22Rv1 (cell line): ENCODE measurements around the gene NRCAM.

Experiments
- ZFX ChIP-seq: fragments of 450-650 bp; IDR thresholded peaks from 2 replicates; pipeline ENCODE4 v1.6.1; 2017; ENCODE audit warnings: antibody characterized with exemption, borderline replicate concordance
- TF ChIP-seq, protein P1 (sequence below): fragments of 450-650 bp; IDR thresholded peaks from 2 replicates; pipeline ENCODE4 v1.5.1; 2017; ENCODE audit warnings: mild to moderate bottlenecking

DNA sequence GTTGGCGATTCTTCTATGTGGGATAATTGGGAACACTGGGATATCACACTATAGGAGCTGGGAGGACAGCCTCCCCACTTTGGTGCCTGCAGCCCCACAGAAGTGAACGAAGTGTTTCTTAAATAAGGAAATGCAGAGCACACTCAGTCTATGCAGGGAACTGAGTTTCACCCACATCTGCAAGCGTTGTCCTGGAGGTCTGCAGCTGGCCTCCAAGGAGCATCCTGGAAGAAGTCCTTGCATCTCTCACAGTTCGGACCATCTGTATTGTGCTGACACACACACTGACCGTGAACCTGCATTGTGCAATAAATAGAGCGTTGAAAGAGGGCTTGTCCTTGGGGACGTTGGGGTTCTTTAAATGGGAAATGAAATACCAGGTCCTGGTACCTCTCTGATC, 351.9 kb downstream of the NRCAM start:
- TF ChIP-seq, protein P1, sequence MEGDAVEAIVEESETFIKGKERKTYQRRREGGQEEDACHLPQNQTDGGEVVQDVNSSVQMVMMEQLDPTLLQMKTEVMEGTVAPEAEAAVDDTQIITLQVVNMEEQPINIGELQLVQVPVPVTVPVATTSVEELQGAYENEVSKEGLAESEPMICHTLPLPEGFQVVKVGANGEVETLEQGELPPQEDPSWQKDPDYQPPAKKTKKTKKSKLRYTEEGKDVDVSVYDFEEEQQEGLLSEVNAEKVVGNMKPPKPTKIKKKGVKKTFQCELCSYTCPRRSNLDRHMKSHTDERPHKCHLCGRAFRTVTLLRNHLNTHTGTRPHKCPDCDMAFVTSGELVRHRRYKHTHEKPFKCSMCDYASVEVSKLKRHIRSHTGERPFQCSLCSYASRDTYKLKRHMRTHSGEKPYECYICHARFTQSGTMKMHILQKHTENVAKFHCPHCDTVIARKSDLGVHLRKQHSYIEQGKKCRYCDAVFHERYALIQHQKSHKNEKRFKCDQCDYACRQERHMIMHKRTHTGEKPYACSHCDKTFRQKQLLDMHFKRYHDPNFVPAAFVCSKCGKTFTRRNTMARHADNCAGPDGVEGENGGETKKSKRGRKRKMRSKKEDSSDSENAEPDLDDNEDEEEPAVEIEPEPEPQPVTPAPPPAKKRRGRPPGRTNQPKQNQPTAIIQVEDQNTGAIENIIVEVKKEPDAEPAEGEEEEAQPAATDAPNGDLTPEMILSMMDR: no peak
- no peak for TF ChIP-seq ZFX
